ENCODE data around the gene PLXDC2.

- TF ChIP-seq POLR2A (IDR thresholded peaks at IDR 0.05; ENCODE audit: low read depth, low read length) (no peak), POLR2AphosphoS5 (IDR thresholded peaks at IDR 0.05; ENCODE audit: low read depth, low read length) (no peak), TAF1 (IDR thresholded peaks at IDR 0.05; ENCODE audit: borderline replicate concordance, low read depth, low read length) (no peak)
Observed at GRCh38 chr10:19947215-19947614, 131.0 kb downstream of the PLXDC2 start.

All from GM12892 (cell line).